AG08395 (cell line): ENCODE measurements around the gene CREB3L1.

Experiments used
- DNase-seq: peaks from one replicate; pipeline ENCODE4 v3.0.0; 2012; ENCODE audit warnings: mixed read lengths, low spot score

Gene CREB3L1, protein sequence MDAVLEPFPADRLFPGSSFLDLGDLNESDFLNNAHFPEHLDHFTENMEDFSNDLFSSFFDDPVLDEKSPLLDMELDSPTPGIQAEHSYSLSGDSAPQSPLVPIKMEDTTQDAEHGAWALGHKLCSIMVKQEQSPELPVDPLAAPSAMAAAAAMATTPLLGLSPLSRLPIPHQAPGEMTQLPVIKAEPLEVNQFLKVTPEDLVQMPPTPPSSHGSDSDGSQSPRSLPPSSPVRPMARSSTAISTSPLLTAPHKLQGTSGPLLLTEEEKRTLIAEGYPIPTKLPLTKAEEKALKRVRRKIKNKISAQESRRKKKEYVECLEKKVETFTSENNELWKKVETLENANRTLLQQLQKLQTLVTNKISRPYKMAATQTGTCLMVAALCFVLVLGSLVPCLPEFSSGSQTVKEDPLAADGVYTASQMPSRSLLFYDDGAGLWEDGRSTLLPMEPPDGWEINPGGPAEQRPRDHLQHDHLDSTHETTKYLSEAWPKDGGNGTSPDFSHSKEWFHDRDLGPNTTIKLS

DNA sequence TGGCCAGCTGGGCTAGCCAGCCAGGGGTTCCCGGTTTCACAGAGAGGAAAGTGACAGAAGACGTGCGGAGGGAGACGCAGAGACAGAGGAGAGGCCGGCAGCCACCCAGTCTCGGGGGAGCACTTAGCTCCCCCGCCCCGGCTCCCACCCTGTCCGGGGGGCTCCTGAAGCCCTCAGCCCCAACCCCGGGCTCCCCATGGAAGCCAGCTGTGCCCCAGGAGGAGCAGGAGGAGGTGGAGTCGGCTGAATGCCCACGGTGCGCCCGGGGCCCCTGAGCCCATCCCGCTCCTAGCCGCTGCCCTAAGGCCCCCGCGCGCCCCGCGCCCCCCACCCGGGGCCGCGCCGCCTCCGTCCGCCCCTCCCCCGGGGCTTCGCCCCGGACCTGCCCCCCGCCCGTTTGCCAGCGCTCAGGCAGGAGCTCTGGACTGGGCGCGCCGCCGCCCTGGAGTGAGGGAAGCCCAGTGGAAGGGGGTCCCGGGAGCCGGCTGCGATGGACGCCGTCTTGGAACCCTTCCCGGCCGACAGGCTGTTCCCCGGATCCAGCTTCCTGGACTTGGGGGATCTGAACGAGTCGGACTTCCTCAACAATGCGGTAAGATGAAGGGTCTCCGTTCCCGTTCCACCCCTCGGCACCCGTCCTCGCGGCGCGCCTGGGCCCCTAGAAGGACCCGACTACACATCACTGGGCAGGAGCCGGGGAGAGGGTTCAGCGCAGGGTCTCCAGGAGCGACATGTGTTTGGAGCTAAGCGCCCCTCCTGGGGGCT is at the start of gene CREB3L1:
CREB3L1 (plus strand) TSS at position 41 of the 765 bp plus-strand sequence; CDS start at position 491, 450 bp downstream.
- DNase-seq: peak; percentile 6

- no peak for DNase-seq
Observed at GRCh38 chr11:46229230-46229629, 48.2 kb upstream of the CREB3L1 start.

DNA sequence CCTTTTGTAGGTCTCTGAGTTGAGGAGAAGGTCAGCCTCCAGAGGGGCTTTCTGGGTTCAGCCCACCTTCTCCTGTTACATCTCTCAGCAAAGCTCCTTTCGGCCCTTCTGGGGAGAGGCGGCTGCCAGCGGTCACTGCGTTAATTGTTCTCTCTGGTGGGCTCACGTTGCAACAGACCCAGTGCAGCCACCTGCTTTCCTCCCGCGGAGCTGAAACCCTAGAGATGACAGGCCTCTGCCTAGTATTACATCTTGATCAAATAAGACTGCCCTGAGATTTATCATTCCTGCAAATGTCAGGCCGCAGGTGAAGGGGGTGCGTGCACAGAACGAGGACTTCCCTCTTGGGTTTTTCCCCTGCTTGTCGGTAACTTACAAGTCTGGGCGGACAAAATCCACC is 43.2 kb upstream of the CREB3L1 start:
- DNase-seq: no peak

DNA sequence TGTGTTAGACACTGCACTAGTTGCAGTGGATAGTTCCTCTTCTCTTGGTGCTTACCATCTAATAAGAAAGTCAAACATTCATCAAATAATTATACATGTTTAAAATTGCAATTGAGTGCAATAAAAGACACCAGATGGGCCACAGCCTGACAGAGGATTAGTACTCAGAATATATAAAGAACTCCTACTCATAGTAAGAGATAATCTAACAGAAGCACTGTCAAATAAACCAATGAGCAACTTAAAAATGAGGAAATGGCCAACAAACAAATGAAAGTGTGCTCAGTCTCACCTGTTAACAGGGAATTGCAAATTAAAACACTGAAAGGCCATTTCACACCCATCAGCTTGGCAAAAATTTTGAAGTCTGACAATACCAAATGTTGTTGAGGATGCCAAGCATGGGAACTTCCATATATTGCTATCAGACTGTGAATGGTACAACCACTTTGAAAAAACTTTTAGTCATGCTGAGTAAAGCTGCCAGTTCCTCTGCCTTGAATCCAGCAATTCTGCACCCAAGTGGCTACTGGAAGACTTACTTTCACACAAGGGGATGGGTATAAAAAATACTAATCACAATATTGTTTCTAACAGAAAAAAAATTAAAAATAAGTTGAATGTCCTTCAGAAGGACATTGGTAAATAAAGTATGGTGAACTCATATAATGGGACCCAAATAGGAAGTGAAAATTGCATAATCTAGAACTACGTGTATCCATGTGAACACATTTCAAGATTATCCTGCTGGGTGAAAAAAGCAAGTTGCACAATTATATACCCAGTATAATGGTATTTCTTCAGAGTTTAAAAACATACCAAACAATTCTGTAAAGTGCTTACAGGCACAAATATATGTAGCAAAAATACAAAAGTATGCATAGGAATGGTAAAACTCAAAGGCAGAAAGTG is 41.4 kb upstream of the CREB3L1 start:
- DNase-seq: no peak

- DNase-seq: no peak
Observed at GRCh38 chr11:46236918-46237247, 40.6 kb upstream of the CREB3L1 start.

GRCh38 chr11:46237248-46238077 is 40.0 kb upstream of the CREB3L1 start:
- DNase-seq: peak; percentile 86

- DNase-seq: peak; percentile 62
Observed at GRCh38 chr11:46238078-46238966, 39.1 kb upstream of the CREB3L1 start.

- DNase-seq: peak; percentile 86
Observed at GRCh38 chr11:46238967-46239800, 38.3 kb upstream of the CREB3L1 start.

DNA sequence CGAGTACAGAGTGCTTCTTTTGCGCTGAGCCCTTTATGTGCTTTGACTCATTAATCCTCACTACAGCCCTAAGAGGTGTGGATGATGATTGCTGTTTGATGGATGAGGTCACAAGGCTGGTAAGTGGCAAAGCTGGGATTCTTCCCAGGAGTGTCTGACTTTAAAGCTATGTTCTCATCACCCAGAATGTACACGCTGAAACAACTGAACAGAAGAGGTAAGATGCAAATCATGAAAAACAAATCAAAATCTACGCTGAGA is 37.7 kb upstream of the CREB3L1 start:
- DNase-seq: no peak

- no peak for DNase-seq
Observed at GRCh38 chr11:46240371-46240770, 37.1 kb upstream of the CREB3L1 start.

DNA sequence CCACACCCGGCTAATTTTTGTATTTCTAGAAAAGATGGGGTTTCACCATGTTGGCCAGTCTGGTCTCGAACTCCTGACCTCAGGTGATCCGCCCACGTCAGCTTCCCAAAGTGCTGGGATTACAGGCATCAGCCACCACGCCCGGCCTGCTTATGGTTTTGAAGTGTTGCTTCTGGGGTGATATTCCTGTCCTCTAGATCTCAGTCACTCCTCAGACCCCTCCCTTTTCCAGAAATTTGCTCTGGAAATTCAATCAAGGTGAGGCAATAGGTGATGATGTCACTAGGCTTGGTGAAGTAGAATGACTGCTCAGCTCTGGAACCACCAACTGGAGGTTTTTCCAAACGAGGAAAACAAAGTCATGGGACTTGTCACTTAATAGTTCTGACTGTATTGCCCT is 36.6 kb upstream of the CREB3L1 start:
- DNase-seq: no peak

- no peak for DNase-seq
Observed at GRCh38 chr11:46242041-46242951, 35.2 kb upstream of the CREB3L1 start.

DNA sequence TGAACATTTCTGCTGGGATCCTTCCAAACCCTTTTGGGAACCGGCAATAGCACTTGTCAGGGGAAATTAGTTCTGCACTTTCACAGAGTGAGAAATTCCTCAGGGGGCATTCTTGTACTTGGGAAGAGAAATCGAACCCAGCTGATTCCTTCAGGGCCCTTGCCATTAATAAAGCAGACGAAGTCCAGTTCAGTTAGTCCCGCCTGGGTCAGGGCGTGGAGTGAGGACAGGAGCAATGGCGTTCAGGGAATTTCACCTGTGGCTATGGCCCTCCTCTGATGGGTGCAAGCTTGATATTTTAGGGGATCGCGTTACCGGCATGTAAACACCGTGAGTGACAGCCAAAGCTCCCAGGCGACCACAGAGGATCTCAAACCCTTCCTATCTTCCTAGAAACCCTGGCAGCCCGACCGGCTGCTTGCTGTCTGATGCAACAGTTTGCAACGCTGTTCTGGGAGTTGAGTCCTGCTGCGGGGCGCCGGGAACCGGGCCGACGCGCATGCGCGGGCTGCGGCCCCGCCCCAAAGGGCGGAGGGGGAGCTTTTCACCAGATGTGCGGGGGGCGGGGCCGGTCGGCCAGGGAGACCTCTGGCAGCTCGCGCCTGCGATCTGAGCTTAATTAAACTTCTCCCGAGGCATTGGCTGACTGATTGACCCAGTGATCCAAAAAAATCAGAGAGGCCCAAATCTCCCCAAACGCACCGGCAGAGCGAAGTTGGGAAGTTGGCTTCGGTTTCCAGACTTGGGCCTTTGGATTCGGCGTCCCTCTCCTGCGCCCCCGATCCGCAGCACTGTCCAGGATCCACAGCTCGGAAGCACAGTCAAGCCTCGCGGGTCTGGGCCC is 34.3 kb upstream of the CREB3L1 start:
- peak; percentile 98 for DNase-seq

DNA sequence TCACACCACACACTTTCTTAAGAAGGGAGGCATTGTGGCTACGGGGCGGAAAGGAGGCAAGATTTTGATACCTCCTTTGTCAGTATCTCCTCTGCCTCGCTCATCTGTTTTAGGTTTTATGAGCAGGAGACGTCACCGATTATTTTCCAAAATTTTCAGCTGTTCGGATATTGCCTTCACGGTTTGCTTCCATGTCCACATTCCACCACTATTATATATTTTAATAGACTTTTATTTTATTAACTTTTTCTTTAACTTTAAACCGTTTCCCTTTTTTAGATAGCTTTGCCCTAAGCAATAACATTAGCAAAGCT is 33.7 kb upstream of the CREB3L1 start:
- no peak for DNase-seq

DNA sequence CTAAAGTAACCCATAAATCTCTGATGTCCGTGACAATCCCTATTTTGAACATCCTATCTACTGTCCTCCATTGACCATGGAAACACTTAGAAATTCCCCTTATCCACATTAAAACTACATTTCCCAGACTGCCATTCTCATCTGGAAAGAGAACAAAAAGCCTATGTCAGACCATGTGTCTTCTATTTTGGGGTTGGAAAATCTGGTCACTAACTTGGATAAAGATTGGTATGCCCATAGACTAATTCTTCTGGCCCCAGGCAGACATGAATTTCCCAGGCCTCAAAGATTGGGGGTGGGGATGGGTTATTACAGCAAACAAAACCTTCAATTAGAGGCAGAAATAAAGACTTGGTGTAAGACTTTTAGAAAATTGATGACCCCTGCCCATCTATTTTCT is 30.9 kb upstream of the CREB3L1 start:
- peak; percentile 53 for DNase-seq

DNA sequence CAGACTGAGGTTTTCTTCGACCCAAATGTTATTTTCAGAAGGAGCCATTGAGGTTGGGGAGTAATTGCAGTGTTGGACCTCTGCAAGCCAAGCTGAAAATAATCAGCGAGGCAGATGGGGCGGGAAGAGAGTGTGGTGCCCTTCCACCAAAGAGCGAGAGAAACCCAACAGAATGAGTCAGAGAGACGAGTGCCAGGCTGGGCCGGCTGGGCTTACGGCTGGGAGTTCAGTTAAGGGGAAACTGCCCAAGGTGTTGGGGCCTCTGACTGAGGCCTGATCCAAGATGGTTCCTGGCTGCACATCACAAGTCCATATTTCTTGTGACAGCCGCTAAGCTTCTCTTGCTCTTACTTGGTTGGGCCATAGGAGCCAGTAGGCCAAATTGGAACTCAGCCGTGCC is 30.4 kb upstream of the CREB3L1 start:
- peak; percentile 61 for DNase-seq

- no peak for DNase-seq
Observed at GRCh38 chr11:46247659-46248058, 29.8 kb upstream of the CREB3L1 start.
